ENCODE results near the gene LPP.

Gene LPP

DNA sequence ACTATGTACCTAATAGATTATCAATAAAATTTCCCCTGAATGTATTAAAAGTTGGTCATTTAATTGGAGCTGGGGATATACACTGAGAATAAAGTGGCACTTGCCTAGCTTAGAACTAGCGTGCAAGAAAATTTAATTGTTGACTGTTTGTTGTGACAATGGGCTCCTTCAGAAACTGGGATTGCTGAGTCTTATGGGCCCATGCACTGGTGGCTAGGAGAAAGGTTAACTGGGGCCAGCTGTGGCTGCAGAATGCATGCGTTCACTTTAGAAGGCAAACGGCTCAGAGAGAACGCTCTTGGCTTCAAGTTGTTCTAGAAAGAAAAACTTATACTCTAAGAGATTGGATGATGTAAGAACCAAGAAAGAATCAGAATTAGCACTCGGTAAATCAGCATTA, 18.7 kb upstream of the LPP start:
- DNase-seq (ENCODE audit: low read depth, low spot score): no peak

DNA sequence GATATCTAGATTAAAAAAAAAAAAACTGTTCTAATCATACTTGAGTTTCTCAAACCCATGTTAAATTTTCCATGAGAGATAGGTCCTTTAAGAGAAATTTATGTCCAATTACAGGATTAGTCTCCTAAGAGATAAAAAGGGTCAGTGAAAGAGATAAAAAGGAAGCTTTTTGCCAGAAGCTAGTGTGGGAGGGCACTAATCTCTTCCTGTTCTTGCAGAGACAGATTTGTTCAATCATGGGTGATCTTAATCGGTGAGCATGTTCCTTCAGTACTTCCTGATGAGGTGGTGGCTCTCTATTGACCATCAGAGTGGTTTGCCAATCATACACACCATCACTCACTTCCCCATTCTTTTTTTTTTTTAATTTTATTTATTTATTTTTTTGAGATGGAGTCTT, 16.9 kb upstream of the LPP start:
- no peak for DNase-seq (ENCODE audit: low read depth, low spot score)

DNA sequence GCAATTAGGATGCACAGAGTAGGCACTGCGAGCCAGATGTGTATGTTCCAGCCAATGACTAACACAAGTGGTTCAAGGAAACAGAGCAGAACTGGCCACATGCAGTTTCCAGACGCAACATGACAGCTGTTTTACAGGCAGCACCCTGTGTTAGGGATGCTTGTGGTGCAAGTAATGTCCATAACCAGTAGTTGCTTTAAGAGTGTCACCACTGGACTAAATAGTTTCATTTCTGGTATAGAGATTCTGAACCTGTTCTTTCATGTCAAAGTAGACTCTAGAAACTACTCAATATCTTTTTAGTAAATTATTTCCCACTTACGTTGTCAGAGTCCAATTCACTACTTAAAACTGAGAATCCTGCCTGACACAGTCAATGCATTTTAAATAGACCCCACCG, 14.5 kb upstream of the LPP start:
- no peak for DNase-seq (ENCODE audit: low read depth, low spot score)

DNA sequence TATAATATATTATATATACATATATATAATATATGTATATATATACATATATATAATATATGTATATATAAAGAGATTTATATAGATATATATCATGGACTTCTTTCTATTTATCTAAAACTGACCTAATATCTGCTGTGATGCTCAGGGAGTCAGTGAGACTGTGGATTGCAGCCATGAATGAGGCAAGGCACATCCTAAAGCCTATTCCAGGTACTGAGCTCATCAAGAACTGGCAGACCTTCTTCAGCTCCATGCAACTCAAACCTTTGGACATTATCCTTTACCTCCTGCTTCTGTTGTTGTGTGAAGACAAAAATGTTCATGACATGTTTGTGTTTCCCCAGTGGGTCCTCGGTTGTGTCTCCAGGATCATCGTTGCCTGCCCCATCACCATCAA, 7.7 kb upstream of the LPP start:
- no peak for DNase-seq (ENCODE audit: low read depth, low spot score)

DNA sequence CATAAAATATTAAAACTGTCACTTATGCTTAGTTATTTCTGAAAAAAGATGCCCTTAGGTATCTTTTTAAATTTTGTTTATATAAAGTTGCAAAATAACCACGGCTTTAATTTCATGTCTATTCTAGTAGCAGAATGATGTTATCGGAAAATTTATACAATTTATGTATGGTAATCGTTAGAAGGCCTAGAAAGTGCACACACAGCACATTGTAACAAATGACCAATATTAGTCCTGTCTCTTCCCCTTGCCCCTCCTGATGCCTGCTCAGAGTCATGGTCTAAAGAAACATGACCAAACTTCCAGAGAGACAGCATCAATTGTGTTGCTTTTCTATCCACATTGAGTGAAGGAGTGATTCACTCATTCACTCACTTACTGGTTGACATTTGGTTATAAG, 6.2 kb upstream of the LPP start:
- no peak for DNase-seq (ENCODE audit: low read depth, low spot score)

DNA sequence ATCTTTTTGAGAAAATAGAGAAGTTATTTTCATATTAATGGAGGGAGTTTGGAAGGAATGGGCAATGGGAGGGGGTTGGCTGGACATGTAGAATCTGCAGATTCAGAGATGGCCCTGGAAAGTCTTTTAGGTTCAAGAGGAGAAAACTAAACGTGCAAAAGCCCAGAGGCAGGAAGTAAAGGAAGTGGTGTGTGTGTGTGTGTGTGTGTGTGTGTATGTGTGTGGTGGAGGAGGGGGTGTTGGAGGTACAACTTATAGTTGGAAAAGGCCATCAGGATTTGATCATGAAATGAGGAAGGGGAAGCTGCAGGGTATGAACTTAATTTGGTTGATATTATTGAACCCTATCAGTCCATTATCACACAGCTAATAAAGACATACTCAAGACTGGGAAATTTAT, 5.6 kb upstream of the LPP start:
- no peak for DNase-seq (ENCODE audit: low read depth, low spot score)

DNA sequence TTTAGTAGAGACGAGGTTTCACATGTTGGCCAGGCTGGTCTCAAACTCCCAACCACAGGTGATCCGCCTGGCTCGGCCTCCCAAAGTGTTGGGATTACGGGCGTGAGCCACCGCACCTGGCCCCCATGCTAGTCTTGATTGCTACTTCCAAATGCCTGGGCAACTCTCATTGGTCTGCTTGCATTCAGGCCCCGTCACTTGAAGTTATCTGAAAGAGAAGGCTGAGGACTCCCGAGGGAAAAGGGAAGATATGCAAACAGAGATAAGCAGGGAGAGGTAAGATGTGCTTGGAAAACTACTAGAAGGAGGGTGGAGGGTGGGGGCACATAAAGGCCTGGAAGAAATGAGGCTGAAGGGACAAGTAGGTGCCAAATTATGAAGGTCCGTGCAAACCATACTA, 4.4 kb upstream of the LPP start:
- DNase-seq (ENCODE audit: low read depth, low spot score): no peak

DNA sequence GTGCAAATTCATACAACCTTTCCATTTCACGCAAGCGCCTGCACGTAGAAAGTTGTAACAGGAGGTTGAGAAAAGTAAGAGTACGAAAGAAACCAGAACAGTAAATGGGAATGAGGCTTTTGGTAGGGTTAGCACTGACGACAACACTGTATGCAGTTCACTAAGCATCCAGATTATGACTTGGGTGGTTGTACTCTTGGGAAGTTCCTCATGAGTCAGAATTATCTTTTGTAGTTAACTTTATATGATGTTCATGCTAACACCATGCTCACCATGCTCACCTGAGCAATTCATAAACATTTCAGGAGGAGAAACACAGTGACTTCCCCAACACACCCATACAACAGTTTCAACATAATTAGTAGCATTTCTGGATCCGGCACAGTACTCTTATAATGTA, 3.0 kb upstream of the LPP start:
- no peak for DNase-seq (ENCODE audit: low read depth, low spot score)

DNA sequence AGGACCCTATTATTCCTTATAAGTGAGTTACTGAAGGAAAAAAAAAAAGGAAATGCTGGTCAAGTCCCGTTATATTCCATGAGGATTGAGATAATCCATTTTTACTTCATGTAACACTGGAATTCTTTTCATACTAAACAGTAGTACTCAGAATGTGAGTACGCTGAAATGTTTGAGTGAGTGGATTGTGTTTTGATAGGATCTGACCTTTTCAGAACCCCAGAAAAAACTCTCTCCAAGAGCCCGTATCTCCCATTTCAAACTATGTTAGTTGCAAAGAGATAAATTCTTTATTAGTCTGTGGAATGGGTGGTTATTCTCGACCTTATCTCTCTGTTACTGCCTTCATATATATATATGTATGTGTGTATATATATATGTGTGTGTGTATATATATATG, 2.5 kb upstream of the LPP start:
- DNase-seq (ENCODE audit: low read depth, low spot score): peak; percentile 46

DNA sequence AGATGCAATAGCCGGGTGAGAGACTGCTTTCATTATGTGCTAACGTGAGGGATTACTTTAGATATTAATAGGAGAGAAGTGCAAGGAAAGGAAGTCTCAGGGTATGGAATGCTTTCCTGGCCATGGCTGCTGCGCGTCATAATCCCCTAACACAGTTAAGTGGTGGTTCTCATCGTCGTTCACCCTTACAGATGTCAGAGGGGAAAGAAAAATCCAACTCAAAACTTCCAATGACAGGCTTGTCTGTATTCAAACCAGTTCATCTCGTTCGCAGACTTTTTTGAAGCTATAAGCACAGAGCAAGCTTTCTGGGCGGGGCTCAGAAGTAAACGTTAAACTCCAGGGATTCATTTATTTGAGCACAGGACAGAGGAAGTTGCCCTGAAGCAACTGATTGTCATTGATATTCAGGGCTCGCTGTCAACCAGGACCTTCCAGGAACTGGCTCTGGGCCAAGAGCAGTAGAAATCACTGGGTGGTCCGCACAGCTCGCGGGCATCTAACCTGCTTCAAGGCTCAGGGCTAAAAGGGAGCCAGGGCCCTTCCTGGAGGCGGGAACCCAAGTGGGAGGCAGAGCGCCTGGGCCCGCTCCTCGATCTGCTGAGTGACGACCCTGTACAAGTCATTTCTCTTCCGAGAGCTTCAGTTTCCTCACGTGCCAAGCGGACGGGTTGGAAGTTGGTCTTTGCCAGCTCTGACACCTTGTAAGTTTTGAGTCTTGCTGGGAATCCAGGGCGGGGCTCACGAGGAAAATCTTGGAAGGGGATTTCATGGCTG, 1.1 kb upstream of the LPP start:
- peak; percentile 74 for DNase-seq (ENCODE audit: low read depth, low spot score)

DNA sequence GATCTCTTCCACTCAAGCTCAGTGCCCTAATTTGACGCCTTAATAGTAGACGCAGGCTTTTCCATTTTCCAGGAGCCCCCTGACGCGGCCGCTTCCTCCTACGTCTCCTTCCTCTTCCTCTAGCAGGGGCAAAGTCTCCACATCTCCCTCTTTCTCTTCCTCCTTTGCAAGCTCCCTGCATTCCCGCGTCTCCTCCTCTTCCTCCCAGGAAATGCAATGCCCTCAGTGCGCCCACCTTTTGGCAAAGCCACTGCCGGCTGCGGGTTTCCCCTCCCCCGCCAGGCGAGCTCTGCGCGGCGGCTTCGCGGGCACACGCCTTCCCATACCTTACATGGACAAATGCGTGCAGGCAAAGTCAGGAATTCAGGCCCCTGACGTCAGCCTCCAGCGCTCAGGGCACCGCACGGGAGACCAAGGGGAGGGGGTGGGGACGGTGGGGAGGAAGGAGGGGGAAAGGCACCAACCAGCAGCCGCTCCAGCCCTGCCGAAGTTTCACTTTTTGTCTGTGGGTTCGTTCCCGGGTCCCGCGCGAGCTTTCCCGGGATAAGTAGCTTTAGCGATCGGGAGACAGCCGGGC, 432 bp upstream of the LPP start:
- peak; percentile 98 for DNase-seq (ENCODE audit: low read depth, low spot score)

DNA sequence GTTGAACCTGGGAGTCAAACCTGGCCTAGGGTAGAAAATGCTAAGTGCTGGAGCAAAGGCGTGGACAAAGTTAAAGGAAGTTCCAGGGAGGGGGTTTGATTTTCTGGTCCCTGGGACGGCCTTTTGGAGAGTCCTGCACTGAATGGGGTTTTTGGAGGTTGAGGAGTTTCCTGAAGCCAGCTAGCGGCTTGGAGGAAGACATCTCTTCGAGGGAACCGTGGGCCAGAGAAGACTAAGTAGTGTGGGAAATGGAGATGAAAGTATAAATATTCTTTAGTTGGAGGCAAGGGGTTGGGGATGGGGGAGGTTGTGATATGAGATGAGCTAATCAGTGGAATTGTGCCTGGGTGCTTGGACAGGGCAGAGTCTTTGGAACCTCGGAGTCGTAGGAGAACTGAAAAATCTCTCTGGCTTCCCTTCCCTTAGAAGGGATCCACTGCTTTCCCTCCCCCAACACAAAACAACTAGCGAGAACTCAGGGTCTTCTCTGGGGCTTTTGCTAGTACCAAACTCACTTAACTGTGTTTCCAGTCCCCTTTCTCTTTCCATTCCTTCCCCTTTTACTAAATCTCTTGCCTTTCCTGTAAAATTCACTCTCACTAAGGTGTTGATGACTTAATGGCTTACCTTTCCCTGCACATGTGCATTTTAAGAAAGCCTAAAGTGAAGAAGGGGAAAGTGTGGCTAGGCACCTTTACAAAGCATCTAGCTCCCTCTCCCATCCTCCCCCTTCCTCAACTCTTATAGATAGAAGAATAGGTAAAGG, 1.0 kb downstream of the LPP start:
- no peak for DNase-seq (ENCODE audit: low read depth, low spot score)

DNA sequence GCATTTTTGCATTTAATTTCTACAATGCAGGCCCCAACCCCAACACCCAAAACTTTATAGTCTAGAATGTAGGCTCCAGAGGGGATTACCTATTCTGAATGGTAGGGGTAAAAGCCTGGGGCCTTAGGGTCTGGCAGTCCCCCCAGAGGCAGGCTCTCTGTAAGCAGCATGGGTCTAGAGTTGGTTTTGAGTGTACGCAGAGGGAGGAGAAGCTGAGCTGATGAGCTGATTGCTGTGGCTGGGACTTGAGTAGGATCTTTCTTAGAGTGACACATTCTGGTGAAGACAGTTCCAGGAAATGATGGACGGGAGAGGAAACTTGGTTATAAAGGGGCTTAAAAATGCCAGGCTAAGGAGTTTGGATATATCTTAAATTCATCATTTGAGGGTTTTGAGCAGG, 2.1 kb downstream of the LPP start:
- no peak for DNase-seq (ENCODE audit: low read depth, low spot score)

DNA sequence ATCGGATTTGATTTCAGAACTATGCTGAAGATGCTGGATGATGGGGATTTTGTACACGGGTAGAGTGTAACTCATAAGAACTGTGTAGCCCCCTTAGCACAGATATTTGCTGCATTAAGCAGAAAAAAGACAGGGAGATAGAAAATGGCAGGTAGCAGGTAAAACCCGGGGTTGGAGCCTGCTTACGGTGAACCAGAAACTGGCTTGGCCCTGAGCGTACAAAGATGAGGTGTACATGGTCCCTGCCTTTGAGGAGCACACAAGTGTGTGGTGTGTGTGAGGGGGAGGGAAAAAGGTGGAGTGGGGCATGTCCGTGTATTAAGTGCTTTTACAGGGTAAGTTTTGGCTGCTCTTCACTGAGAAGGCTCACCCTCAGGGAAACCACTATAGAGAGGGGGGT, 3.5 kb downstream of the LPP start:
- DNase-seq (ENCODE audit: low read depth, low spot score): no peak

DNA sequence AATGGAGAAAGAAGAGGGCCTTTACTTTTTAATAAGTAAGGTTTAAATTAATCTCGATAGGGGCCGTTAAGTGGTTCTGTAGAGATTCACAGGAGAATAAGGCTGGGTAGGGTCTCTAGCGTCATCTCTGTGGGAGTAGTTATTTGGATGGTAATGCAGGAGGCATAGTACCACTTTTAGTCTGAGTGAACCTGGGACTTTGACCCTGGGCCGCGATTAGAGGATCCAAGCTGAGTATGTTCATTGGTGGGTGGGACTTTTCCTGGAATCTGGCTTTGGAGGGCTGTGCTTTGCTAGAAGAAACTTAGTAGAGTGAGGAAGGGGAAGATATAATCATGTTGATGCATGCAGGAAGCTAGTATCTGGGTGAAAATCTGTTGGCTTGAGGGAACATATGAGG, 4.0 kb downstream of the LPP start:
- DNase-seq (ENCODE audit: low read depth, low spot score): no peak

DNA sequence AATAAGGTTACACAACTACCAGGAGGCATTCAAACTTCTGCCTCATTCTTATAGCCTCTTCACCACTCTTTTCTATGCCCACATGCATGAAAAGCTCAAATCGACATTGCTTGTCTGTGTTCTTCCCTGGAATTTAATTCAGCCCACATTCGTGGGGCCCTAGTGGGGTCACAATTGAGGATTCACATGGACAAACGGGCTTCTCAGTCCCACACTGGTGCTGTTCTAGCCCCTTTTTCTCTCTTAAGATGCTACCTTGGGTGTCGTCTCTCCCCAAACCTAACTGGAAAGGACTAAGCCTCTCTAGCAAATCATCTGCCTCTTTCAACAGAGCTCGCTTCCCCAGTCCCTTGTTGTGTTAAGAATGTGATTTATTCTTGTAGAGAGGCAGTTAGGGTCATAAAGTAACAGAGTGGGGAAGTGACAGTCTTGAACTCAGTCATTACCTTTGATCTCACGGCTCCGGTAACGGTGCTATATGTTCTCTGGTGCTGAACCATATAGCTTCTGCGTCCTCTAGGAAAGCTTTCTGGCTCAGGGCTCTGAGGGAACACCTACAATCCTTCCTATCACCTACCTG, 4.9 kb downstream of the LPP start:
- no peak for DNase-seq (ENCODE audit: low read depth, low spot score)

DNA sequence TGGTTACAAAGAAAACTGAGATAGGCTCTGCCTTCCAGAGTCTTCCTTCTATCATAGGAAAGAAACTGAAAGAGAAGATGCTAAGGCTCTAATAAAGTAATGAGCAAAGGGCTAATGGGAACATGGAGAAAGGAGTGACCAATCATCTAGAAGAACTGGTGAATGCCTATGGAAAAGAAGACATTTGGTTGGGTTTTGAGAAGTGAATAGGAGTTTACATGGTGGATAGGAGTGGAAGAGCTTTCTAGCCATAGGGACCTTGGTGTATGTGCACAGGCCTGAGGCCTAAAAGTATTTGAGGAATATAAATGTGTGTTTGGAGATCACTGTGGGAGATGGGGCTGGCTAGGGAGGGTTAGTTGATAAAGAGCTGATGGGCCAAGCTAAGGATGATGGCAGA, 6.8 kb downstream of the LPP start:
- DNase-seq (ENCODE audit: low read depth, low spot score): no peak

DNA sequence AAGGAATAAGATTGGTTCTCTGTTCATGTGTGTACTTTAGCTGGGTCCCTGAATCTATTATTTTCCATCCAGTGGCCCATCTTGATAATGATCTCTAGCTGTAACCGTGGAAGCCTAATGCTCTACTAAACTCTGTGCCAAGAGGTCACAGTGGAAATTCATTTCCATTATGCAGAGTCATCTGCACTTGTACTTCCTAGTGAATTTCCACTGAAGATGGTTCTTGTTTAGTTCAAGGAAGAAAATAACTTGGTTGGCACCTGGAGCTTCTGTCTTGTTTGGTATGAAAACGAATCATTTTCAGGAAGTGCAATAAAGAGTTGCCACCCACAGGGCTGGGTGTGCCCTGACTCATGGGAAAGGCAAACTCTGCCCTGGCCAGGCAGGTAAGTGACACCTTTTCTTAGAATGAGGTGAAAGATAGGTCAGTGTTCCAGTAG, 10.3 kb downstream of the LPP start:
- no peak for DNase-seq (ENCODE audit: low read depth, low spot score)

DNA sequence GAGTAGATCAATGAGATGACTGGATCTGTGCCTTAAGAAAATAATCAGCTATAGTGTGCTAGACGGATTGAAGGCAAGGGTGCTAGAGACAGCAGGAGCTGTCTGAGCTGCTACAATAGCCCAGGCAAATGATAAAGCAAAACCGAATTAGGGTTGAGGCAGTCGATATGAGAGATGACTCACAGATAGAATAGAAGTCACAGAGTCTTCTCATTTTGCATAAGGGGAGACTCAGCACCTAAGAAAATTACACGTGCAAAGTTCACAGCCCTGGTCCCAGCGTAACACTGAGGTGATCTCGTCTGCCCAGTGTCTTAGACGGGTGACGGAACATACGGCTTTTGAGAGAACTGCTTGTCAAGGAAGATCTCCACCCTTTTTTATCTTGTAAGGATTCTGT, 11.6 kb downstream of the LPP start:
- DNase-seq (ENCODE audit: low read depth, low spot score): no peak

DNA sequence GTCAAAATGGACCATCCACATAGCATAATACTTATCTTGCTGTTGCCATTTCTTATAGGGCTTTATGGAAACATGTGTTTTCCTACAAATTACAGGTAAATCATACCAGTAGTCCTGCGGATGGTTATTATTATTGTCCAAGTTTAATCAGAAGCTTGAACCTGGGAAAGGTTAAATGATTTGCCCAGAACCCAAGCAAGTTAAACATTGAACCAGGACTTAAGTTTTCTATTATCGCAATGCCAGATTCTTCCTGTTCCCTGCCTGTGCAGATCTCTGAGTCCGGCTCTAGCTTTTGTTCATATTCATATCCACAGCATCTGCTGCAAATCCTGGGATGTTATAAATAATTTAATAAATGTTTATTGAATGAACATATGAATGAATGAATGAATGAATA, 12.5 kb downstream of the LPP start:
- no peak for DNase-seq (ENCODE audit: low read depth, low spot score)

DNA sequence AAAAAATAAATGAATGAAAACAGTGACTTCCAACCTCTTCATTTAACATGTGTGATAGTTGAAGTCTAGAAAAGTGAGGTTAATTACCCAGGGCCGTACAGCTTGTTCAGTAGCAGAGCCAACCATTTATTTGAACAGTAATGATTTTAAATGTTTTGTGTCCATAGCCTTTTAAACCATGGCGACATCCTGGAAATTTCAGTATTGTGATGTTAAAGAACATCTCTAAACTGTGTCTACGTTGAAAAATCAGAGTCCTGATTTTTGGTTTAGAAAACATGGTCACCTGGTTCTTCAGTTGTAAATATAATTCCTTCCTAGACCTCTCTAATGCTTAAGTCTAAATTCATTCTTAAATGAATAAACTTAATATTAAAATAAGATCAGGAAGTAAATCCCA, 14.2 kb downstream of the LPP start:
- no peak for DNase-seq (ENCODE audit: low read depth, low spot score)

DNA sequence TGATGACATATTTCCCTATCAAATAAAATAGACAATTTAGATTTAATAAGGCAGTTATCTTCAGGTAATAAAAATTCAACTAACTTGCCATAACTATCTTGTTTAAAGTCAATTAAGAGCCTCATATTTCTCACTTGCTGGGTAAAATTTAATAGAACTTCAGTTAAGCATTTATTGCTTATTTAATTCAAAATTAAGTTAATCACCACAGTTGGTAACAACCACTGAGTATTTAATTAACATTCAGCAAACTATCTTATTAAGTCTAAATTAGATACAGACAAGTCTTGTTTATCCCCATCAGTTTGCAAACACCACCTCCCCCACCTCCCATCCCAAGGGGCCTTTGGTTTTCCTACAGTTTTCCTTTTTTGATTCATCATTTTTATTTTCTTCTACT, 14.7 kb downstream of the LPP start:
- DNase-seq (ENCODE audit: low read depth, low spot score): no peak

Data from astrocyte of the hippocampus (primary cell).